Activated B cell treated with CpG ODN at 0.5 μM for 24 hours (primary cell): Measurements from ENCODE around the gene TMEM198. TPM values are rescaled to one million over a fixed set of nuclear protein-coding genes. Genes with fewer than 3 reads are reported as not detected.

Experiments
- ATAC-seq: fragments of 200-7000 bp; cut with Tn5 transposase; one replicate; pipeline ENCODE4 v1.10.0; 2021; ENCODE audit warnings: low read depth, mild to moderate bottlenecking, moderate library complexity
- CTCF ChIA-PET: fragments of 350-600 bp; sonication (Branson Sonifier 250); formaldehyde crosslinking; loops from one replicate; lab custom pipeline; 2021; ENCODE audit warnings: antibody characterized with exemption; lab: Charles Lee
- POLR2A ChIA-PET: fragments of 350-600 bp; sonication (Branson Sonifier 250); formaldehyde crosslinking; loops from one replicate; lab custom pipeline; 2021; ENCODE audit warnings: antibody characterized with exemption; lab: Charles Lee
- DNase-seq: peaks from one replicate; pipeline ENCODE4 v3.0.0; 2022
- H3K27ac Mint-ChIP-seq: one replicate; pipeline ENCODE4 v1.8.0; 2020; ENCODE audit warnings: mixed read lengths
- H3K27me3 Mint-ChIP-seq: one replicate; pipeline ENCODE4 v1.8.0; 2021; ENCODE audit warnings: mixed read lengths
- H3K36me3 Mint-ChIP-seq: one replicate; pipeline ENCODE4 v1.8.0; 2021; ENCODE audit warnings: low read depth, mixed read lengths
- H3K4me1 Mint-ChIP-seq: one replicate; pipeline ENCODE4 v1.8.0; 2021; ENCODE audit warnings: mixed read lengths
- H3K4me3 Mint-ChIP-seq: one replicate; pipeline ENCODE4 v1.8.0; 2020; ENCODE audit warnings: mild to moderate bottlenecking, mixed read lengths
- H3K9me3 Mint-ChIP-seq: one replicate; pipeline ENCODE4 v1.8.0; 2020; ENCODE audit warnings: mixed read lengths
- CTCF ChIP-seq: fragments of 200-600 bp; IDR thresholded peaks from one replicate; pipeline ENCODE4 v1.8.0; 2022; ENCODE audit warnings: antibody characterized with exemption, mild to moderate bottlenecking
- intact Hi-C: fragments of 100-400 bp; cut with micrococcal nuclease; formaldehyde crosslinking; loops from one replicate; pipeline ENCODE4 v1.15.1; 2024
- total RNA-seq: library from RNA; stranded (reverse); gene quantifications from 2 replicates; pipeline ENCODE4 v1.2.3, GENCODE V29; 2022

TMEM198 gene
- total RNA-seq, 1 donor from 2014 or later: 1.2 TPM

GRCh38 chr2:219551441-219552381 lies 7.9 kb downstream of the TMEM198 start:
- intact Hi-C loops: loop anchor here (1.0 kb wide), 2 partner anchors 8 to 46 kb away; partner anchors contain the start of genes CHPF and STK11IP
- Mint-ChIP-seq H3K4me1 (peaks cover 7% of the 10 kb centered on the region), H3K9me3 (no peaks in the 10 kb centered on the region), H3K4me3 (peak overlapping the region; percentile 71), H3K27ac (no peak overlapping the region), H3K27me3 (peaks cover 61% of the 10 kb centered on the region), H3K36me3 (no peaks in the 10 kb centered on the region)
- DNase-seq (no peak), ATAC-seq (no peak)
- ChIA-PET POLR2A (interaction anchor here (0.9 to 1.1 kb wide), 2 partner anchors 8 to 164 kb away, joined by 3 to 5 read pairs; partner anchors contain the start of genes CHPF, DNPEP and TMEM198), CTCF (interaction anchor here (1.5 kb wide), 1 partner anchor 28 kb away, joined by 3 read pairs; no protein-coding TSS in a partner anchor)
- no peak for TF ChIP-seq CTCF

- ChIA-PET CTCF (interaction anchor here (1.5 kb wide), 1 partner anchor 29 kb away, joined by 3 read pairs; no protein-coding TSS in a partner anchor), POLR2A (interaction anchor here (0.9 to 1.1 kb wide), 2 partner anchors 9 to 165 kb away, joined by 3 to 5 read pairs; partner anchors contain the start of genes CHPF, DNPEP and TMEM198)
- peak; percentile 91 for ATAC-seq
- Mint-ChIP-seq H3K36me3 (no peaks in the 10 kb centered on the region), H3K9me3 (no peaks in the 10 kb centered on the region), H3K4me3 (peak overlapping the region; percentile 71), H3K27ac (no peak overlapping the region), H3K4me1 (peaks cover 7% of the 10 kb centered on the region), H3K27me3 (peaks cover 55% of the 10 kb centered on the region)
- TF ChIP-seq CTCF: no peak
- intact Hi-C loops: loop anchor here (1.0 kb wide), 2 partner anchors 9 to 45 kb away; partner anchors contain the start of genes CHPF and STK11IP
- DNase-seq: peak; percentile 72
Measured at GRCh38 chr2:219552382-219553167, 8.7 kb downstream of the TMEM198 start.

GRCh38 chr2:219553168-219553417 lies 9.3 kb downstream of the TMEM198 start:
- POLR2A ChIA-PET: interaction anchor here (1.1 kb wide), 1 partner anchor 165 kb away, joined by 3 read pairs; the partner anchor contains the start of gene DNPEP
- DNase-seq: no peak
- CTCF ChIA-PET: no interaction called here
- Mint-ChIP-seq H3K36me3 (no peaks in the 10 kb centered on the region), H3K4me1 (peaks cover 7% of the 10 kb centered on the region), H3K27ac (no peak overlapping the region), H3K27me3 (peaks cover 52% of the 10 kb centered on the region), H3K9me3 (no peaks in the 10 kb centered on the region), H3K4me3 (peak overlapping the region; percentile 50)
- intact Hi-C loops: no loop called here
- no peak for TF ChIP-seq CTCF
- no peak for ATAC-seq

GRCh38 chr2:219553463-219553963 lies 9.7 kb downstream of the TMEM198 start:
- ChIA-PET CTCF (no interaction called here), POLR2A (no interaction called here)
- no peak for TF ChIP-seq CTCF
- Mint-ChIP-seq H3K4me1 (peaks cover 7% of the 10 kb centered on the region), H3K4me3 (peak overlapping the region; percentile 50), H3K9me3 (no peaks in the 10 kb centered on the region), H3K27ac (no peak overlapping the region), H3K36me3 (no peaks in the 10 kb centered on the region), H3K27me3 (peaks cover 49% of the 10 kb centered on the region)
- ATAC-seq: no peak
- DNase-seq: no peak
- intact Hi-C loops: no loop called here
